GM23338 (cell line): Measurements from ENCODE around the gene AMPH. TPM values are rescaled to one million over a fixed set of nuclear protein-coding genes. Genes with fewer than 3 reads are reported as not detected.
"Not testable (repeated sequence)": the region's sequence is repeated elsewhere in the genome, so short reads cannot be mapped to it uniquely, and the experiment has no call there.

ENCODE experiments used
- ATAC-seq: fragments of 200-7000 bp; cut with Tn5 transposase; 3 replicates; pipeline ENCODE4 v1.9.1; 2020
- DNase-seq: peaks from one replicate; pipeline ENCODE4 v3.0.0-alpha.2; 2015; ENCODE audit warnings: low spot score
- H2AFZ ChIP-seq: fragments of 200-600 bp; sonication (generic); 2 replicates; pipeline ENCODE4 v1.8.0; 2016; ENCODE audit warnings: antibody characterized with exemption, mild to moderate bottlenecking, moderate library complexity
- H3F3A ChIP-seq: fragments of 200-600 bp; sonication (generic); replicated peaks from 2 replicates; pipeline ENCODE4 v1.8.0; 2017; ENCODE audit warnings: antibody characterized with exemption, mixed run types, low read depth
- H3K27ac ChIP-seq: fragments of 200-600 bp; sonication (generic); 2 replicates; pipeline ENCODE4 v1.6.1; 2016; ENCODE audit warnings: low read depth
- H3K27me3 ChIP-seq: fragments of 200-600 bp; sonication (generic); 2 replicates; pipeline ENCODE4 v1.8.0; 2016; ENCODE audit warnings: mild to moderate bottlenecking, mixed run types, moderate library complexity; ENCODE audit not compliant: insufficient read depth
- H3K36me3 ChIP-seq: fragments of 200-600 bp; sonication (generic); 2 replicates; pipeline ENCODE4 v1.8.0; 2016; ENCODE audit warnings: mild to moderate bottlenecking; ENCODE audit not compliant: insufficient read depth
- H3K4me1 ChIP-seq: fragments of 200-600 bp; sonication (generic); 2 replicates; pipeline ENCODE4 v1.8.0; 2016; ENCODE audit warnings: mild to moderate bottlenecking, moderate library complexity; ENCODE audit not compliant: insufficient read depth
- H3K4me2 ChIP-seq: fragments of 200-600 bp; sonication (generic); 2 replicates; pipeline ENCODE4 v1.7.1; 2017; ENCODE audit warnings: mixed run types
- H3K4me3 ChIP-seq: fragments of 200-600 bp; sonication (generic); 2 replicates; pipeline ENCODE4 v1.6.1; 2016; ENCODE audit warnings: mixed run types
- H3K79me2 ChIP-seq: fragments of 200-600 bp; sonication (generic); replicated peaks from 2 replicates; pipeline ENCODE4 v1.8.0; 2017; ENCODE audit warnings: mild to moderate bottlenecking; ENCODE audit not compliant: insufficient read depth
- H3K9me2 ChIP-seq: fragments of 200-600 bp; sonication (generic); 2 replicates; pipeline ENCODE4 v1.8.0; 2017; ENCODE audit not compliant: insufficient read depth
- H4K20me1 ChIP-seq: fragments of 200-600 bp; sonication (generic); replicated peaks from 2 replicates; pipeline ENCODE4 v1.8.0; 2017; ENCODE audit warnings: mild to moderate bottlenecking; ENCODE audit not compliant: insufficient read depth
- H3K27ac Mint-ChIP-seq: 2 replicates; pipeline ENCODE4 v1.8.0; 2020; ENCODE audit warnings: inconsistent platforms, mild to moderate bottlenecking, moderate library complexity, mixed read lengths
- H3K27me3 Mint-ChIP-seq: 3 replicates; pipeline ENCODE4 v1.8.0; 2022; ENCODE audit warnings: low read depth, mild to moderate bottlenecking, moderate library complexity, mixed read lengths, inconsistent platforms; ENCODE audit not compliant: insufficient read depth, poor library complexity
- H3K36me3 Mint-ChIP-seq: 3 replicates; pipeline ENCODE4 v1.8.0; 2021; ENCODE audit warnings: low read depth, mild to moderate bottlenecking, inconsistent platforms, moderate library complexity, mixed read lengths
- H3K4me1 Mint-ChIP-seq: 3 replicates; pipeline ENCODE4 v1.8.0; 2020; ENCODE audit warnings: mild to moderate bottlenecking, inconsistent platforms, mixed read lengths
- H3K4me3 Mint-ChIP-seq: 3 replicates; pipeline ENCODE4 v1.8.0; 2021; ENCODE audit warnings: moderate library complexity, mild to moderate bottlenecking, inconsistent platforms, mixed read lengths
- H3K9me3 Mint-ChIP-seq: 3 replicates; pipeline ENCODE4 v1.8.0; 2020; ENCODE audit warnings: moderate library complexity, mild to moderate bottlenecking, inconsistent platforms, mixed read lengths
- EZH2 ChIP-seq: fragments of 200-600 bp; sonication (generic); IDR thresholded peaks from one replicate; pipeline ENCODE4 v1.8.0; 2017; ENCODE audit warnings: antibody characterized with exemption, mild to moderate bottlenecking, low read depth; ENCODE audit not compliant: unreplicated experiment
- EZH2phosphoT487 ChIP-seq: fragments of 200-600 bp; sonication (generic); IDR thresholded peaks from one replicate; pipeline ENCODE4 v1.8.1; 2018; ENCODE audit warnings: antibody characterized with exemption; ENCODE audit not compliant: unreplicated experiment
- POLR2AphosphoS5 ChIP-seq: IDR thresholded peaks from 2 replicates; pipeline ENCODE4 v1.6.1; 2016; ENCODE audit warnings: antibody characterized with exemption, low read depth
- polyA plus RNA-seq: library from polyadenylated mRNA; unstranded; fragments of >200 nt; fragmentation: Nextera tagmentation; extraction: Ambion mirVana; gene quantifications from 2 replicates; pipeline ENCODE4 v1.2.1, GENCODE V29; 2016
- total RNA-seq: library from RNA; depleted of rRNA; stranded (reverse); fragments of >200 nt; shearing (Covaris generic); gene quantifications from 2 replicates; pipeline ENCODE4 v1.2.3, GENCODE V29; 2014
- TF ChIP-seq, protein P1 (sequence below): fragments of 250-450 bp; sonication (Bioruptor Pico); IDR thresholded peaks from 2 replicates; pipeline ENCODE4 v1.5.0; 2020; ENCODE audit warnings: mild to moderate bottlenecking, moderate library complexity
- TF ChIP-seq, protein P2 (sequence below): IDR thresholded peaks from 2 replicates; pipeline ENCODE4 v1.6.1; 2016; ENCODE audit warnings: antibody characterized with exemption
- TF ChIP-seq, protein P3 (sequence below), 2 experiments: fragments of 200-600 bp in 1 of 2; sonication (generic) in 1 of 2; conservative IDR thresholded peaks; 2 replicates each; pipeline versions ENCODE4 v1.5.1 to v1.6.1; 2016 to 2017; ENCODE audit warnings: antibody characterized with exemption in 2 of 2, low read depth in 2 of 2, mild to moderate bottlenecking in 2 of 2, moderate library complexity in 1 of 2

The AMPH gene
- total and polyA plus RNA-seq, 2 experiments from 2014 or later = 4.8 to 10.2 TPM

DNA sequence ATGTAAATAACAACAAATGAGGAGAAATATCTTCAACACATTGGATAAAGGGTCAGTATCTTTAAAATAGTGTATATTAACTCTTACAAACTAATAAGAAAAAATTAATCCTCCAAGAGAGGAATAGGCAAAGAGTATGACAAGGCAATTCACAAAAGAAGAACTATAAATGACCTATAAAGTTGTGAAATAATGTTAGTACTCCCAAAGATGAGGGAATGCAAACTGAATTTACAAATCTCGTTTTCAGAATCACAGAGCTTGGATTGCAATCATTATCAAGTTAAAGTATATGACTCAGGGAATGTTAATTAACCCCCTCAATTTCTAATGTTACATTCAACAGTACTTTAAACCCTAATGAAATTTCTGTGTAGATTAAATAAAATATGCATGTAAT, 270.4 kb downstream of the AMPH start (continued):
- TF ChIP-seq, protein P1, sequence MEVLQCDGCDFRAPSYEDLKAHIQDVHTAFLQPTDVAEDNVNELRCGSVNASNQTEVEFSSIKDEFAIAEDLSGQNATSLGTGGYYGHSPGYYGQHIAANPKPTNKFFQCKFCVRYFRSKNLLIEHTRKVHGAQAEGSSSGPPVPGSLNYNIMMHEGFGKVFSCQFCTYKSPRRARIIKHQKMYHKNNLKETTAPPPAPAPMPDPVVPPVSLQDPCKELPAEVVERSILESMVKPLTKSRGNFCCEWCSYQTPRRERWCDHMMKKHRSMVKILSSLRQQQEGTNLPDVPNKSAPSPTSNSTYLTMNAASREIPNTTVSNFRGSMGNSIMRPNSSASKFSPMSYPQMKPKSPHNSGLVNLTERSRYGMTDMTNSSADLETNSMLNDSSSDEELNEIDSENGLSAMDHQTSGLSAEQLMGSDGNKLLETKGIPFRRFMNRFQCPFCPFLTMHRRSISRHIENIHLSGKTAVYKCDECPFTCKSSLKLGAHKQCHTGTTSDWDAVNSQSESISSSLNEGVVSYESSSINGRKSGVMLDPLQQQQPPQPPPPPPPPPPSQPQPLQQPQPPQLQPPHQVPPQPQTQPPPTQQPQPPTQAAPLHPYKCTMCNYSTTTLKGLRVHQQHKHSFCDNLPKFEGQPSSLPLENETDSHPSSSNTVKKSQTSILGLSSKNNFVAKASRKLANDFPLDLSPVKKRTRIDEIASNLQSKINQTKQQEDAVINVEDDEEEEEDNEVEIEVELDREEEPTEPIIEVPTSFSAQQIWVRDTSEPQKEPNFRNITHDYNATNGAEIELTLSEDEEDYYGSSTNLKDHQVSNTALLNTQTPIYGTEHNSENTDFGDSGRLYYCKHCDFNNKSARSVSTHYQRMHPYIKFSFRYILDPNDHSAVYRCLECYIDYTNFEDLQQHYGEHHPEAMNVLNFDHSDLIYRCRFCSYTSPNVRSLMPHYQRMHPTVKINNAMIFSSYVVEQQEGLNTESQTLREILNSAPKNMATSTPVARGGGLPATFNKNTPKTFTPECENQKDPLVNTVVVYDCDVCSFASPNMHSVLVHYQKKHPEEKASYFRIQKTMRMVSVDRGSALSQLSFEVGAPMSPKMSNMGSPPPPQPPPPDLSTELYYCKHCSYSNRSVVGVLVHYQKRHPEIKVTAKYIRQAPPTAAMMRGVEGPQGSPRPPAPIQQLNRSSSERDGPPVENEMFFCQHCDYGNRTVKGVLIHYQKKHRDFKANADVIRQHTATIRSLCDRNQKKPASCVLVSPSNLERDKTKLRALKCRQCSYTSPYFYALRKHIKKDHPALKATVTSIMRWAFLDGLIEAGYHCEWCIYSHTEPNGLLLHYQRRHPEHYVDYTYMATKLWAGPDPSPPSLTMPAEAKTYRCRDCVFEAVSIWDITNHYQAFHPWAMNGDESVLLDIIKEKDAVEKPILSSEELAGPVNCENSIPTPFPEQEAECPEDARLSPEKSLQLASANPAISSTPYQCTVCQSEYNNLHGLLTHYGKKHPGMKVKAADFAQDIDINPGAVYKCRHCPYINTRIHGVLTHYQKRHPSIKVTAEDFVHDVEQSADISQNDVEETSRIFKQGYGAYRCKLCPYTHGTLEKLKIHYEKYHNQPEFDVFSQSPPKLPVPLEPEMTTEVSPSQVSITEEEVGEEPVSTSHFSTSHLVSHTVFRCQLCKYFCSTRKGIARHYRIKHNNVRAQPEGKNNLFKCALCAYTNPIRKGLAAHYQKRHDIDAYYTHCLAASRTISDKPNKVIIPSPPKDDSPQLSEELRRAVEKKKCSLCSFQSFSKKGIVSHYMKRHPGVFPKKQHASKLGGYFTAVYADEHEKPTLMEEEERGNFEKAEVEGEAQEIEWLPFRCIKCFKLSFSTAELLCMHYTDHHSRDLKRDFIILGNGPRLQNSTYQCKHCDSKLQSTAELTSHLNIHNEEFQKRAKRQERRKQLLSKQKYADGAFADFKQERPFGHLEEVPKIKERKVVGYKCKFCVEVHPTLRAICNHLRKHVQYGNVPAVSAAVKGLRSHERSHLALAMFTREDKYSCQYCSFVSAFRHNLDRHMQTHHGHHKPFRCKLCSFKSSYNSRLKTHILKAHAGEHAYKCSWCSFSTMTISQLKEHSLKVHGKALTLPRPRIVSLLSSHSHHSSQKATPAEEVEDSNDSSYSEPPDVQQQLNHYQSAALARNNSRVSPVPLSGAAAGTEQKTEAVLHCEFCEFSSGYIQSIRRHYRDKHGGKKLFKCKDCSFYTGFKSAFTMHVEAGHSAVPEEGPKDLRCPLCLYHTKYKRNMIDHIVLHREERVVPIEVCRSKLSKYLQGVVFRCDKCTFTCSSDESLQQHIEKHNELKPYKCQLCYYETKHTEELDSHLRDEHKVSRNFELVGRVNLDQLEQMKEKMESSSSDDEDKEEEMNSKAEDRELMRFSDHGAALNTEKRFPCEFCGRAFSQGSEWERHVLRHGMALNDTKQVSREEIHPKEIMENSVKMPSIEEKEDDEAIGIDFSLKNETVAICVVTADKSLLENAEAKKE = no peak
- TF ChIP-seq EZH2phosphoT487 = no peak
- TF ChIP-seq POLR2AphosphoS5 = no peak
- TF ChIP-seq, protein P2, sequence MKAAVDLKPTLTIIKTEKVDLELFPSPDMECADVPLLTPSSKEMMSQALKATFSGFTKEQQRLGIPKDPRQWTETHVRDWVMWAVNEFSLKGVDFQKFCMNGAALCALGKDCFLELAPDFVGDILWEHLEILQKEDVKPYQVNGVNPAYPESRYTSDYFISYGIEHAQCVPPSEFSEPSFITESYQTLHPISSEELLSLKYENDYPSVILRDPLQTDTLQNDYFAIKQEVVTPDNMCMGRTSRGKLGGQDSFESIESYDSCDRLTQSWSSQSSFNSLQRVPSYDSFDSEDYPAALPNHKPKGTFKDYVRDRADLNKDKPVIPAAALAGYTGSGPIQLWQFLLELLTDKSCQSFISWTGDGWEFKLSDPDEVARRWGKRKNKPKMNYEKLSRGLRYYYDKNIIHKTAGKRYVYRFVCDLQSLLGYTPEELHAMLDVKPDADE = no peak
- no peak for TF ChIP-seq EZH2

DNA sequence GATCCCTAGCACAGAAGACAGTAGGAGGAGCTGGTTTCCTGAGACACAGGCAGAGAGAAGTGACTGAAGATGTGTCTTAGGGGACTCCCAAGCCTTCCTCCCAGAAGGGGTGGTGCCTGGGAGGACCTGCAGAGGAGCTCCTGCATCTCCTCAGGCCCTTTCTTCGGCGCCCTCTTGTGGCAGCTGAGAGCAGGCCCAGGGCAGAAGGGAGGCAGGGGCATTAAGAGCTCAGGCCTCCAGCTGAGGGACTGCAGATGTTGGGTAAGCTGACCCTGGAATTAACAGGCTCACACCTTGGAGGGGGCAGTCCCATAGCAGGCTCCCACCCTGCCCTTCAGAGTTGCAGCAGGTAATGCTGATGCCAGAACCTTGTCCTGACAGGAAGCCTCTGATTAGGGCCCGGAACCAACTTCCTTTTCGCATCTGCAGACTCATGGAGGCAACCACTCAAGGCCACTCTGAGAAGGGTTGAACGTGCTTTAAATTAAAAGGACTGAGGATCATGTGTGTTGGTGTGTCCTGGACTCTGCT, 272.0 kb downstream of the AMPH start:
- DNase-seq = not testable (repeated sequence)
- H3K27ac Mint-ChIP-seq = peak overlapping the region; percentile 54; the same call in 1 of the 2 replicates

More for the DNA sequence above, 272.0 kb downstream of the AMPH start:
- not testable (repeated sequence) for H3K4me2 ChIP-seq, H3K4me3 ChIP-seq, H3K27me3 ChIP-seq, H3K79me2 ChIP-seq, H3K36me3 ChIP-seq, H3K4me1 ChIP-seq, H3K9me3 Mint-ChIP-seq, H3K27me3 Mint-ChIP-seq, H3K4me3 Mint-ChIP-seq, H3K9me2 ChIP-seq, H3F3A ChIP-seq, H3K36me3 Mint-ChIP-seq, H2AFZ ChIP-seq, H4K20me1 ChIP-seq, H3K27ac ChIP-seq
- TF ChIP-seq, protein P3, sequence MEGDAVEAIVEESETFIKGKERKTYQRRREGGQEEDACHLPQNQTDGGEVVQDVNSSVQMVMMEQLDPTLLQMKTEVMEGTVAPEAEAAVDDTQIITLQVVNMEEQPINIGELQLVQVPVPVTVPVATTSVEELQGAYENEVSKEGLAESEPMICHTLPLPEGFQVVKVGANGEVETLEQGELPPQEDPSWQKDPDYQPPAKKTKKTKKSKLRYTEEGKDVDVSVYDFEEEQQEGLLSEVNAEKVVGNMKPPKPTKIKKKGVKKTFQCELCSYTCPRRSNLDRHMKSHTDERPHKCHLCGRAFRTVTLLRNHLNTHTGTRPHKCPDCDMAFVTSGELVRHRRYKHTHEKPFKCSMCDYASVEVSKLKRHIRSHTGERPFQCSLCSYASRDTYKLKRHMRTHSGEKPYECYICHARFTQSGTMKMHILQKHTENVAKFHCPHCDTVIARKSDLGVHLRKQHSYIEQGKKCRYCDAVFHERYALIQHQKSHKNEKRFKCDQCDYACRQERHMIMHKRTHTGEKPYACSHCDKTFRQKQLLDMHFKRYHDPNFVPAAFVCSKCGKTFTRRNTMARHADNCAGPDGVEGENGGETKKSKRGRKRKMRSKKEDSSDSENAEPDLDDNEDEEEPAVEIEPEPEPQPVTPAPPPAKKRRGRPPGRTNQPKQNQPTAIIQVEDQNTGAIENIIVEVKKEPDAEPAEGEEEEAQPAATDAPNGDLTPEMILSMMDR (conservative IDR thresholded peaks at IDR 0.05; ENCODE audit: low read depth in 2 of 2) = peak; percentile 52 to 56
- TF ChIP-seq, protein P1 = peak; percentile 82
- H3K4me1 Mint-ChIP-seq = peaks cover 12% of the 10 kb centered on the region
- ATAC-seq = peak; percentile 90
